WI38 (cell line): ENCODE data around the gene PCSK1N.

Source experiments
- H3K4me3 ChIP-seq: 2 replicates; pipeline ENCODE4 v1.5.1; 2011; ENCODE audit warnings: low read depth, mild to moderate bottlenecking, control low read depth, low read length
- CTCF ChIP-seq: IDR thresholded peaks from 2 replicates; pipeline ENCODE4 v1.5.1; 2012; ENCODE audit warnings: low read depth, mild to moderate bottlenecking, control low read depth, low read length

PCSK1N gene

GRCh38 chrX:48786825-48787504 lies 48.4 kb downstream of the PCSK1N start:
- no peak for TF ChIP-seq CTCF
- H3K4me3 ChIP-seq, result no peak overlapping the region

GRCh38 chrX:48786341-48786800 lies 49.0 kb downstream of the PCSK1N start, which contains the start of gene GATA1:
GATA1 (plus strand) TSS chrX:48786590; CDS start chrX:48791110, 4,520 bp downstream.
- H3K4me3 ChIP-seq, result no peak within 1 kb of the TSS
- TF ChIP-seq CTCF, result no peak

DNA sequence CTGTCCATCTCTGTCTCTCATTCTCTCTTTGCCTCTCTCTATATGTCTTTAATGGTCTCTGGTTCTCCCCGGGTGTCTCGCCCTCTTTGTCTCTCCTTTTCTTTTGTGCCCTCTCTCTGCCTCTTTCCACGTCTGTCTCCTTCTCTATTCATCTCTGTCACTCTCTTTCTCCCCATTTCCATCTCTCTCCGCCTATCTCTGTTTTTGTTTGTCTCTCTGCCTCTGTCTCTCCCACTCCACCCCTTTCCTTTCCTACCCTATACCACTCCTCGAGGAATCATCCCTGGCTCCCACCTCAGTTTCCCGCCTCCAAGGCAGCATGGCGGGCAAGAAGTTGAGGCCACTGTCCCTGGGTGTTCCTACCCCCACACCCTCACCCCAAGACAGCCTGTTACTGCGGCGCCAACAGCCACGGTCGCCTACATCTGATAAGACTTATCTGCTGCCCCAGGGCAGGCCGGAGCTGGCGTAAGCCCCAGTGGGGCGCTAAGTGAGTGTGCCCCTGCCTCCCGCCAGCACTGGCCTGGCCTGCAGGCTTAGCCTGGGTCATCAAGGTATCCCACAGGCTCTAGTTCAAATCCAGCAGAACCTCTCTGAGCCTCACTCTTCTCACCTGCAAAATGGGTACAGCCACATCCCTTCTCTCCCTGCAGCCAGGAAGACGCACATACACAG lies 49.7 kb downstream of the PCSK1N start:
- TF ChIP-seq CTCF, result no peak
- H3K4me3 ChIP-seq, result no peak overlapping the region

DNA sequence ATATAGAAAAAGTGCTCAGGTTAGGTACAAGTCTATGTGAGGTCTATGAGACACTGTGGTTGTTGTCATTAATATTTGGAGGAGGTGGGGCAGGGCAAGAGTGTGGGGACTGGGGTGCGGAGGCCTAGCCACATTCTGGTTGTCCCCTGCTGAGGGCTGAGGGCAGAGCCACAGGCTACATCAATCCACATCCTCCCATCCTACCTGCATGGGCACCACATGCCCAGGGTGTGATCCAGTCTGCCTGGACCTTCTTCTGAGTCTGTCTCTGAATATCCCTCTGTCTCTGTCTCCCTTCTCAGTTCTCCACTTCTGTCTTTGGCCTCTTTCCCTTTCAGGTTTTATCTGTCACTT lies 50.2 kb downstream of the PCSK1N start:
- no peak for TF ChIP-seq CTCF

DNA sequence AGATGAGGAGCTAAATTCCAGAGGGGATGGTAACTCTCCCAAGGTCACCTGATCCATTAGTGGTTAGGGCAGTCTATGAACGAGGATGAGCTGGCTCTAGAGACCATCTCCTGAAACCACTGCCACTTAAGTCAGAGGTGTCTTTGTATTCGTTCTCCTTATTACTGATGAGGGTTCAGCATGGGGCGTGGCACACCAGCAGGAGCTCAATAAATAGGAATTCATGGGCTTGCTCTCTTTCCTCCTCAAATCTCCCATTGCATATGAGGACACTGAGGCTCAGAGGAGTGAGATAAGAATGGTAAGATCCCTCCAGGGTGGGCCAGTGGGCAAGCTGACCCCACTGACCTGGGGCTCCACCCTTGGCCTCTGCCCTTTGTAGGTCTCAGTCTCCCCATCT lies 50.7 kb downstream of the PCSK1N start:
- no peak for TF ChIP-seq CTCF
- no peak overlapping the region for H3K4me3 ChIP-seq

More for the DNA sequence above, 50.2 kb downstream of the PCSK1N start:
- no peak overlapping the region for H3K4me3 ChIP-seq

DNA sequence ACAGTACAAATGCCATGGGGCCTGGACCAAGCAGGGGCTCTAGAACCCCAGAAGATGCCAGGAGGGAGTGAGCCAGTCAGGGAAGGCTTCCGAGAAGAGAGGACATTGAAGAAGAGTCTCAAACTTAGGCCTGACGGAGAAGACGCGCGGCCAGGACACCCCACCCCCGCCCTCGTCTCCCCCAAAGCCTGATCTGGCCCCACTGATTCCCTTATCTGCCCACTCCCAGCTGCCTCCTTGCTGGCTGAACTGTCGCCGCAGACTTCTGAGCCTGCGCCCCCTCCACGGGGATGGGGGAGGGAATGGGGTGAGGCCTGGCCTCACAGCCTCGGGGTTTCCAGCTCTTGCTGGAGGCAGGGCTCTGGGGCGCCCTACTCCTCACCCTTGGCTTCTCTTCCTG lies 52.6 kb downstream of the PCSK1N start:
- H3K4me3 ChIP-seq, result no peak overlapping the region
- TF ChIP-seq CTCF, result no peak

DNA sequence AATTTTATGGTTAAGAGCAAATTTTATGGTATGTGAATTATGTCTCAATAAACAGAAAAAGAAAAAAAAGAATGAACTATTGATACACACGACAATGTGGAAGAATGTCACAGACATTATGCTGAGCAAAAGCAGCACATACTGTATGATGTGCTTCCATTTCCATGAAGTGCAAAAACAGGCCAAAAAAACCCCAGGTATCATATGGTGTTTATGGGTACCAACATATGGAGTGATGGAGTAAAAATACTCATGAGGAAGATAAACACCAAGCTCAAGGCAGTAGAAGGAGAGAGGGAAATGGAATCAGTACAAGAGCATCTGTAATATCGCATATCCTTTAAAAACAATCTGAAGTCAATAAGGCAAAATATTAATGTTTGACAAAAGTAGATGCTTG lies 53.2 kb downstream of the PCSK1N start:
- no peak for TF ChIP-seq CTCF
- no peak overlapping the region for H3K4me3 ChIP-seq
